Progenitor cell of endocrine pancreas (in vitro differentiated cells): ENCODE measurements around the gene LAMA2. TPM values are rescaled to one million over a fixed set of nuclear protein-coding genes. Genes with fewer than 3 reads are reported as not detected.

Experiments
- DNase-seq: peaks from one replicate; pipeline ENCODE4 v3.0.0; 2021; ENCODE audit warnings: low spot score; ENCODE audit not compliant: unreplicated experiment
- H3K27ac Mint-ChIP-seq: 2 replicates; pipeline ENCODE4 v1.8.0; 2021; ENCODE audit warnings: mild to moderate bottlenecking, moderate library complexity, mixed read lengths
- H3K27me3 Mint-ChIP-seq: 2 replicates; pipeline ENCODE4 v1.8.0; 2021; ENCODE audit warnings: mixed read lengths
- H3K36me3 Mint-ChIP-seq: 2 replicates; pipeline ENCODE4 v1.8.0; 2022; ENCODE audit warnings: mixed read lengths; ENCODE audit not compliant: insufficient read depth
- H3K4me1 Mint-ChIP-seq: 2 replicates; pipeline ENCODE4 v1.8.0; 2021; ENCODE audit warnings: low read depth, mixed read lengths
- H3K4me3 Mint-ChIP-seq: 2 replicates; pipeline ENCODE4 v1.8.0; 2021; ENCODE audit warnings: low read depth, mild to moderate bottlenecking, moderate library complexity, mixed read lengths
- H3K9me3 Mint-ChIP-seq: 2 replicates; pipeline ENCODE4 v1.8.0; 2021; ENCODE audit warnings: low read depth, mixed read lengths
- CTCF ChIP-seq: fragments of 200-600 bp; sonication (generic); IDR thresholded peaks from one replicate; pipeline ENCODE4 v1.5.0; 2021; ENCODE audit warnings: antibody characterized with exemption, mild to moderate bottlenecking; ENCODE audit not compliant: unreplicated experiment
- total RNA-seq: library from RNA; stranded (reverse); gene quantifications from 2 replicates; pipeline ENCODE4 v1.2.1, GENCODE V29; 2021

LAMA2 gene
- total RNA-seq, 1 donor from 2014 or later = 0.22 TPM

GRCh38 chr6:129555206-129555832 is 672.4 kb downstream of the LAMA2 start:
- no peaks in the 10 kb centered on the region for H3K27me3 Mint-ChIP-seq

GRCh38 chr6:129558248-129558647 is 675.3 kb downstream of the LAMA2 start:
- Mint-ChIP-seq H3K27me3 (no peaks in the 10 kb centered on the region), H3K4me3 (no peak overlapping the region), H3K9me3 (no peaks in the 10 kb centered on the region), H3K4me1 (peaks cover 2% of the 10 kb centered on the region), H3K36me3 (peaks cover 2% of the 10 kb centered on the region), H3K27ac (no peak overlapping the region)
- DNase-seq = no peak
- no peak for TF ChIP-seq CTCF

More at GRCh38 chr6:129555206-129555832, 672.4 kb downstream of the LAMA2 start:
- no peak for DNase-seq
- Mint-ChIP-seq H3K9me3 (no peaks in the 10 kb centered on the region), H3K36me3 (peaks cover 5% of the 10 kb centered on the region), H3K27ac (no peak overlapping the region), H3K4me3 (no peak overlapping the region), H3K4me1 (peaks cover 2% of the 10 kb centered on the region)
- TF ChIP-seq CTCF = no peak

- Mint-ChIP-seq H3K9me3 (no peaks in the 10 kb centered on the region), H3K4me3 (no peak overlapping the region), H3K27ac (no peak overlapping the region), H3K4me1 (no peaks in the 10 kb centered on the region), H3K36me3 (peaks cover 5% of the 10 kb centered on the region), H3K27me3 (no peaks in the 10 kb centered on the region)
- TF ChIP-seq CTCF = no peak
- DNase-seq = no peak
These were observed 682.4 kb downstream of the LAMA2 start for GRCh38 chr6:129565366-129565765.

- Mint-ChIP-seq H3K4me1 (no peaks in the 10 kb centered on the region), H3K9me3 (no peaks in the 10 kb centered on the region), H3K27me3 (no peaks in the 10 kb centered on the region), H3K27ac (no peak overlapping the region), H3K4me3 (no peak overlapping the region), H3K36me3 (peaks cover 8% of the 10 kb centered on the region)
- no peak for TF ChIP-seq CTCF
- no peak for DNase-seq
These were observed 682.9 kb downstream of the LAMA2 start for GRCh38 chr6:129565811-129566210.
